Medulla oblongata (tissue), 1 donor: Measurements from ENCODE around the gene ZNF362.

Experiments
- DNase-seq: peaks from one replicate; pipeline ENCODE4 v3.0.0-alpha.2; 2015; ENCODE audit errors: extremely low spot score

Gene ZNF362

DNA sequence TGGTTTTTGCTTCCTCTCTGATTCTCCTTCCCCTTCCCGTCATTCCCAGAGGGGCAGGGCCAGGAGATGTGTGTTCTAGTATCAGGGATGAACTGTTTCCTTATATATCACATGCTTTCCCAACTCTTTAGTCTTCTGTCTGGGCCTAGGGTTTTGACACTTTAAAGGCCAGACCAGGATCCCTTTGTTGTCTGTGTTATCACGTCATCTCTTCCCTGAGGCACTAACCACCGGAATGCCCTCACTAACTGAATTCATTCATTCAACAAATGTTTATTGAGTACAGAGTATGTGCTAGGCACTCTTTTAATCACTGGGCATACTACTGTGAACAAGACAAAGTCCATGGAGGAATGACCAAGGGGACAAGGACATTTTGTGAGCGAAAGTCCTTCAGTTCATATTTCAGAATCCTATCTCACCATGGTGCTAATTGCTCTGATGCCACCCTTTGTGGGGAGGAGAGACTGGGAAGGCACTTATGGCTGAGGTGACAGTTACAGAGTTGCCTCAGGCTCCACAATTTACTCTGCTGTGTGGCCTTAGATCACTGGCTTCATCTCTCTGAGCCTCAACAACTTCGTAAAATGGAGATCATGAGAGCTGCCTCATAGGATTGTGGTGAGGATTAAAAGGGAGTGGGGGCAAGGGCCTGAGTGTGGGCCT, 12.0 kb upstream of the ZNF362 start:
- DNase-seq, result no peak

- no peak for DNase-seq
These were observed 11.5 kb upstream of the ZNF362 start for GRCh38 chr1:33244809-33245186.

- DNase-seq, result no peak
These were observed 10.1 kb upstream of the ZNF362 start for GRCh38 chr1:33246171-33246570.

GRCh38 chr1:33247545-33247944, 8.7 kb upstream of the ZNF362 start:
- DNase-seq, result no peak

GRCh38 chr1:33248244-33248643, 8.0 kb upstream of the ZNF362 start:
- no peak for DNase-seq

- no peak for DNase-seq
These were observed 6.9 kb upstream of the ZNF362 start for GRCh38 chr1:33249422-33249821.

GRCh38 chr1:33250217-33250616, 6.1 kb upstream of the ZNF362 start:
- DNase-seq, result no peak

DNA sequence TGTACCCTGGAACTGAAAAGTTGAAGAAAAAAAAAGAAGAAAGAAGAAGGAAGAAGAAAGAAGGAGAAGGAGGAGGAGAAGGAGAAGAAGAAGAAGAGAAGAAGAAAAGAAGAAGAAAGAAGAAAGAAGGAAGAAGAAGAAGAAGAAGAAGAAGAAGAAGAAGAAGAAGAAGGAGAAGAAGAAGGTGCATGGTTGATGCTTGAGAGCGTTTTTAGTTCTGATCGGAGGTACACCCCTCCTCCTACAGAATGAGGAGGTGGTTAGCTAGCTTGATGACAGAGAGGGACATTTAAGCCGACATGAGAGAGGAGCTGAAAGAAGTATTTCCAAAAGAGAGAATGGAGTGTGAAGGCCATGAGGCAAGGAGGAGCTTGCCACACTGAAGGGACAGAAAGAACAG, 5.6 kb upstream of the ZNF362 start:
- no peak for DNase-seq

- no peak for DNase-seq
These were observed 1.8 kb upstream of the ZNF362 start for GRCh38 chr1:33254491-33254890.

DNA sequence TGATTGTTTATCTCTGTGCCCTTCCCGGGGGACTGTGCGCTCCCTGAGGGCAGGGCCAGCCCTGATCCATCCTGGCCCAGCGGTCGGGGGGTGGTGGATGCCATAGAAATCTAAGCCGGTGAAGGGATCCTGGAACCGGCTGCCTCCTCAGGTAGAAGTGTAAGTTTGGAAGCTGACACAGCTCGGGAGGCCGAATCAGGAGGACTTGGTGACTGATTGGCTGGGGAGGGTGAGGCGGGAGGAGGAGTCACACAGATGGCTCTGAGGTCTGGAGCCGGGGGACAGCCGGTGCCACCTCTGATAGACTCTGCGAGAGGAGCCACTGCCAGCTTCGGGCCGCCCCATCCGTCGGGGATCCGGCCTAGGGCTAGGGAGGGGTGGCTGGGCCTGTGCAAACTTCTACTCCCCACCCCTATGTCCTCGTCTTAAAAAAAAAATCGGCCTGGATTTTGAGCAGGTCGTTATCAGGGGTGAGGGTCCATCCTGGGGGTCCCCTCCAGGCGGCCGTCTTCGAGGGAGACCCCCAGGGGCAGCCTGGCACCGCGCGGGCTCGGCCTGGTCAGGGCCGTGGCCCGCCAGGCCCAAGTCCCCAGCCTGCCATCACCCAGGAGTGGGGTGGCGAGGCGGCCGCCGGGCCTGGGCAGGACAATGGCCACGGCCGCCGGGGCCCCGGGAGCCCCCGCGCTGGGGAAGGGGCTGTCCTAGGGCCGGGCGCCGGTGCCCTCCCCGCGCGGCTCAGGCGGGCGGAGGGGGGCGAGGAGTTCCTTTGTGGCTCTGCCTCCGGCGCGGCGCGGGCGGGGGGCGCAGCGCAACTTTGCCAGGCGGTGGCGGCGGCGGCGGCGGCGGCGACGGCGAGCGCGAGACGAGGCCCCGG, 708 bp upstream of the ZNF362 start:
- DNase-seq, result peak; percentile 60

DNA sequence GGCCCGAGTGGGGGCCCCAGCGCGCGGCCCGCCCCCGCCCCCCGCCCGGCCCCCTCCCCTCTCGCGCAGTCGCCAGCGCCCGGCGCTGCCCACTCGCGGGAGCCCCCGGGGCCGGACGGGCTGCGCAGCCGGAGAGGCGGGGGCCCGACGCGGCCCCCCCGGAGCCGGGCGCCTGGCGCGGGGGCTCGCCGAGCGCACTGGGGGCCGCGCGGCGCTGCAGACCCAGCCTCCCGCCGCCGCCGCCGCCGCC, 146 bp upstream of the ZNF362 start:
- no peak for DNase-seq

- DNase-seq, result peak; percentile 33
These were observed 997 bp downstream of the ZNF362 start for GRCh38 chr1:33257207-33257771.

DNA sequence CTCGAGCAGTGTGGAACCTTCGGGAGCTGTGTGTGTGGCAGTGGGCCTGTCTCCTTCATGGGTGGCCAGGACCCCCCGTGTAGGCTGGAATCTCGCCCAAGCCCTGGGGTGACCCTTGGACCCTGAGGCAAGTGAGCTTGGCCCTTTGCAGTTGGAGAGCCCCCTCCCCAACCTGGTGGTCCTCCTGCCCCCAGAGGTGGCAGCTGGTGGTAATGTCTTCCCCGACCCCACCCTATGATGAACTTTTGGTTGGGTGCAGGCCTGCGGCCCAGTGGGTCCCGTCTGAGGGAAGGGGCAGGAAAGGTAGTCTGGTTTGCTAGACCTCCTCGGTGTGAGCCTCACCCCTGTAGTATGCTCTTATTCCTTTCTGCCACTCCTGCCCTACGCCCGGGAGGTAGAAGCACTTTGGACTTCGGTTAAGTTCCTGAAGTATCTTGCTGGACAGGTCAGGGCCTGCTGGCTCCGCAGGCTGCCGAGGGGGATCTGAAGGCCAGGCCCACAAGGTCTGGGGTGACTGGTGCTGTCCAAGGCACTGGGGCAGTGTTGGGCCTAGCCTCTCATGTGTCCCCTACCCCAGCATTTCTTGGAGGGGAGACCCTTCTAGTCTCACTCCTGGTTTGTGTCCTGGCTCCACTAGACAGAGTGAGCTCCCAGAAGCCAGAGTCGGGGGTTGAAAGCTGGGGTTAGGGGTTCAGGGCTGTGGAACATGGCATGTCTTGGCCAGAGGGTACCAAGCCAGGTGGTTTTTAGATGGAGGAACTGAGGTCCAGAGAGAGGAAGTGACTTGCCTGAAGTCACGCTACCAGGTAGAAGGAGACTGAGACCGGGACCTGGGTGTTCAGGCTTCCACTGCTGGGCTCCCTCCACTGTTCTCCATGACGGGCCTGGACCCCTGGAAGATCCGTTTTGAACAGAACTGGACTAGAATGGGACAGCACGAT, 1.8 kb downstream of the ZNF362 start:
- no peak for DNase-seq

DNA sequence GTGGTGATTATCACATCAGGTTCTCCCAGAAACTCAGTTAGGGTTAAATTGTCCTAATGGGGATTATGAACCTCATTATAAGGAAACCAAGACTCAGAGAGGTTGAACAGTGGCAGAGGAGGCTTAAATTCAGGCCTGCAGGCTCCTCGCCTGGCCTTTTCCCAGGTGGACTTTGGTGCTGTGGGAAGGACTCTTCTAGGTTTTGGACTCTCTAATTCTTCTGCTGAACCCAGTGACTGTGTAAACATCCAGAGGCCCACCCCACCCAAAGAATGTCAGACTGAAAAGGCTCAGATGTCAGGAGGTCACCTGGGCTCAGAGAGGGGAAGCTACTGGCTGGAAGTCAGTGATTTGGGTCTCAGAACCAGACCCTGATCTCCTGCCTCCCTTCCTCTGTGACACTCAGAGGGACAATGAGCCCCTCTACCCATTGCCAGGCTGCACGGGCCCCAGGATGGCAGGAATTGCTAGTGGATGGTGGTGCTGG, 2.5 kb downstream of the ZNF362 start:
- DNase-seq, result no peak

GRCh38 chr1:33259879-33260278, 3.6 kb downstream of the ZNF362 start:
- no peak for DNase-seq

- DNase-seq, result no peak
These were observed 4.1 kb downstream of the ZNF362 start for GRCh38 chr1:33260439-33260838.

GRCh38 chr1:33261344-33261743, 5.1 kb downstream of the ZNF362 start:
- DNase-seq, result no peak

- peak; percentile 23 for DNase-seq
These were observed 7.7 kb downstream of the ZNF362 start for GRCh38 chr1:33263890-33264504.

- no peak for DNase-seq
These were observed 9.7 kb downstream of the ZNF362 start for GRCh38 chr1:33265780-33266605.

DNA sequence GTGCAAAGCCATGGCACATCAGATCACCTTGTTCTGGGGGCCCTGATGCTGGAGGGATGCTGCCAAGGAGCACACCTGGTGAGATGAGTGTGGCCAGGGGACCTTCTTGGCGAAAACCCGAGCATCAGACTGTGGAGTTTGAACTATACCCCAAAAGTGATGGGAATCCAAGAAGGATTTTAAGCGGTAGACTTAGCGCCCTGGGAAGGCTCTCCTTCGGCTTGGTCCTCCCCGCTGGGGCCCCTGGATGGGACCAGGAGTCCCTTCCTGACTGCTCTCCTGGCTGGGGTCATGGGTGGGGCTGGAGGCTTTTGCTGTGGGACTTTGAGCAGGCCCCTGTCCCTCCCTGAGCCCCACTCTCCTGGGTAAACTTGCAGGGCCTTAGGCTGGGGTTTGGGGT, 10.5 kb downstream of the ZNF362 start:
- no peak for DNase-seq
